Tibial artery (tissue), 4 donors: ENCODE data around the gene COLEC11.

Source experiments
- DNase-seq, 2 donors: peaks; one replicate each; pipeline ENCODE4 v3.0.0-alpha.2; 2019
- H3K27ac ChIP-seq, 2 donors: fragments of 200-600 bp; sonication (generic) in 1 of 2; 1 replicate in 1 of 2; 2 replicates in 1 of 2; pipeline ENCODE4 v1.5.1; 2018 to 2019; ENCODE audit warnings: mild to moderate bottlenecking in 1 of 2
- H3K27me3 ChIP-seq, 2 donors: fragments of 200-600 bp; sonication (generic) in 1 of 2; one replicate each; pipeline versions ENCODE4 v1.5.1 to v1.6.0; 2016 to 2019
- H3K36me3 ChIP-seq, 3 donors: fragments of 200-600 bp; sonication (generic) in 2 of 3; one replicate each; pipeline ENCODE4 v1.5.1; 2016 to 2019; ENCODE audit warnings: mild to moderate bottlenecking in 2 of 3
- H3K4me1 ChIP-seq, 4 donors: fragments of 200-600 bp; sonication (generic) in 2 of 4; 1 replicate in 3 of 4; 2 replicates in 1 of 4; pipeline ENCODE4 v1.5.1; 2016 to 2019
- H3K4me3 ChIP-seq, 2 donors: fragments of 200-600 bp; sonication (generic) in 1 of 2; 1 replicate in 1 of 2; 2 replicates in 1 of 2; pipeline ENCODE4 v1.5.1; 2018 to 2019; ENCODE audit warnings: mild to moderate bottlenecking in 2 of 2
- H3K9me3 ChIP-seq, 3 donors: fragments of 200-600 bp; sonication (generic) in 1 of 3; one replicate each; pipeline ENCODE4 v1.5.1; 2016 to 2019
- CTCF ChIP-seq, 2 experiments: fragments of 200-600 bp in 1 of 2; fragments of 450-650 bp in 1 of 2; IDR thresholded peaks; one replicate each; pipeline ENCODE4 v1.5.1; 2017 to 2019; ENCODE audit warnings: antibody characterized with exemption in 2 of 2, mild to moderate bottlenecking in 1 of 2, moderate library complexity in 1 of 2
- intact Hi-C: fragments of 100-400 bp; cut with DNase I; formaldehyde crosslinking; loops from one replicate; pipeline ENCODE4 v1.15.0; 2023; ENCODE audit warnings: low total_unique reads

Gene COLEC11

GRCh38 chr2:3679616-3680393 is 84.9 kb downstream of the COLEC11 start:
- Histone ChIP-seq H3K36me3 (no peaks in the 10 kb centered on the region), H3K4me1 (no peaks in the 10 kb centered on the region), H3K27me3 (peaks cover 0 to 8% of the 10 kb centered on the region in 2 donors), H3K4me3 (no peak overlapping the region), H3K27ac (no peak overlapping the region), H3K9me3 (no peaks in the 10 kb centered on the region)
- intact Hi-C loops = no loop called here
- no peak for DNase-seq
- no peak for TF ChIP-seq CTCF (IDR thresholded peaks at IDR 0.05)

GRCh38 chr2:3680548-3681345 is 85.8 kb downstream of the COLEC11 start:
- H3K36me3 ChIP-seq = no peaks in the 10 kb centered on the region
- no peak overlapping the region for H3K4me3 ChIP-seq
- intact Hi-C loops = no loop called here
- TF ChIP-seq CTCF (IDR thresholded peaks at IDR 0.05) = no peak
- no peaks in the 10 kb centered on the region for H3K4me1 ChIP-seq
- H3K27ac ChIP-seq = no peak overlapping the region
- DNase-seq = no peak
- peaks cover 0 to 8% of the 10 kb centered on the region in 2 donors for H3K27me3 ChIP-seq
- H3K9me3 ChIP-seq = no peaks in the 10 kb centered on the region

- no peak overlapping the region for H3K4me3 ChIP-seq
- intact Hi-C loops = no loop called here
These were observed 86.7 kb downstream of the COLEC11 start for GRCh38 chr2:3681625-3682024.

GRCh38 chr2:3682811-3683210 is 87.9 kb downstream of the COLEC11 start:
- H3K27me3 ChIP-seq = peaks cover 0 to 3% of the 10 kb centered on the region in 2 donors
- H3K9me3 ChIP-seq = no peaks in the 10 kb centered on the region
- DNase-seq = no peak
- H3K36me3 ChIP-seq = no peaks in the 10 kb centered on the region
- no peak for TF ChIP-seq CTCF (IDR thresholded peaks at IDR 0.05)
- H3K27ac ChIP-seq = no peak overlapping the region
- no peak overlapping the region for H3K4me3 ChIP-seq
- H3K4me1 ChIP-seq = no peaks in the 10 kb centered on the region
- intact Hi-C loops = no loop called here

More at GRCh38 chr2:3681625-3682024, 86.7 kb downstream of the COLEC11 start:
- Histone ChIP-seq H3K9me3 (no peaks in the 10 kb centered on the region), H3K27me3 (peaks cover 0 to 8% of the 10 kb centered on the region in 2 donors), H3K4me1 (no peaks in the 10 kb centered on the region), H3K27ac (no peak overlapping the region), H3K36me3 (no peaks in the 10 kb centered on the region)
- TF ChIP-seq CTCF (IDR thresholded peaks at IDR 0.05) = no peak
- DNase-seq = no peak

GRCh38 chr2:3683748-3684454 is 89.0 kb downstream of the COLEC11 start:
- H3K36me3 ChIP-seq = no peaks in the 10 kb centered on the region
- no peaks in the 10 kb centered on the region for H3K4me1 ChIP-seq
- intact Hi-C loops = no loop called here
- no peaks in the 10 kb centered on the region for H3K9me3 ChIP-seq
- H3K27ac ChIP-seq = no peak overlapping the region
- no peak for DNase-seq
- H3K27me3 ChIP-seq = no peaks in the 10 kb centered on the region
- no peak overlapping the region for H3K4me3 ChIP-seq
- TF ChIP-seq CTCF (IDR thresholded peaks at IDR 0.05) = no peak
